Naive B cell (primary cell): Measurements from ENCODE around the gene SBSN. TPM values are rescaled to one million over a fixed set of nuclear protein-coding genes. Genes with fewer than 3 reads are reported as not detected.

Source experiments
- ATAC-seq, 2 donors: fragments of 150-1000 bp; cut with Tn5 transposase; 2 replicates each; pipeline ENCODE4 v1.10.0; 2021; ENCODE audit warnings: low read depth in 2 of 2, mild to moderate bottlenecking in 2 of 2, moderate library complexity in 2 of 2
- DNase-seq: peaks from one replicate; pipeline ENCODE4 v3.0.0; 2022
- H3K27ac Mint-ChIP-seq, 6 donors: one replicate each; pipeline ENCODE4 v1.8.0; 2020 to 2022; ENCODE audit warnings: mild to moderate bottlenecking in 6 of 6, mixed read lengths in 6 of 6, moderate library complexity in 5 of 6, inconsistent platforms in 2 of 6
- H3K27me3 Mint-ChIP-seq, 3 donors: one replicate each; pipeline ENCODE4 v1.8.0; 2021 to 2022; ENCODE audit warnings: mixed read lengths in 3 of 3, mild to moderate bottlenecking in 1 of 3
- H3K36me3 Mint-ChIP-seq, 2 donors: one replicate each; pipeline ENCODE4 v1.8.0; 2020 to 2022; ENCODE audit warnings: mixed read lengths in 2 of 2, inconsistent platforms in 1 of 2, mild to moderate bottlenecking in 1 of 2
- H3K4me1 Mint-ChIP-seq, 3 donors: one replicate each; pipeline ENCODE4 v1.8.0; 2020 to 2022; ENCODE audit warnings: mixed read lengths in 3 of 3, inconsistent platforms in 1 of 3, mild to moderate bottlenecking in 1 of 3, moderate library complexity in 1 of 3
- H3K4me3 Mint-ChIP-seq, 8 donors: one replicate each; pipeline ENCODE4 v1.8.0; 2020 to 2022; ENCODE audit warnings: mild to moderate bottlenecking in 8 of 8, mixed read lengths in 8 of 8, moderate library complexity in 8 of 8, inconsistent platforms in 2 of 8
- H3K9me3 Mint-ChIP-seq, 7 donors: one replicate each; pipeline ENCODE4 v1.8.0; 2020 to 2022; ENCODE audit warnings: mixed read lengths in 7 of 7, mild to moderate bottlenecking in 5 of 7, inconsistent platforms in 2 of 7, moderate library complexity in 1 of 7
- polyA plus RNA-seq, 6 donors: library from polyadenylated mRNA; unstranded; fragments of 300-500 nt; fragmentation: Illumina TruSeq; gene quantifications; one replicate each; pipeline ENCODE4 v1.2.3, GENCODE V29; 2021; ENCODE audit warnings: low read depth in 6 of 6

Gene SBSN
- polyA plus RNA-seq, 6 donors from 2014 or later = not detected

DNA sequence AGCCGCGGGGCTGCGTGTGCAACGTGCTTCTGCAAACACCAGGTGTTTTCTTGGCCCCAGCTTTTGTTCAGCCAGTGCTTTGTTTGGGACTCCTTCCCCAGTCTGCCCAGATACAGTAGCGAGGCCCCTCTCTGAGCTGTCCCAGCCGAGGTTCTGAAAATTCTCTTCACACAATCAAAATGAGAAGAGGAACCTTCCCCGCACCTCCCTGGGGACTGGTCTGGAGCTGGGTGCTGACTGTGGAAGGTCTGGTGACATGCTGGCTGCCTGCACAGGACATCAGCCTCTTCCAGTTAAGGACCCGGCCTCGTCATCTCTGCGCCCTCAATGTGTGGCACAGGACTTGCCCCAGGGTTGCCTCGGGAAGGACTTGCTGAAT lies 31.2 kb upstream of the SBSN start:
- peak overlapping the region in 4 of 8 donors; percentile 15 to 53 (median 40) for H3K4me3 Mint-ChIP-seq
- peaks cover 17 to 18% (median 18%) of the 10 kb centered on the region in 3 donors for H3K4me1 Mint-ChIP-seq
- peak overlapping the region in 2 of 6 donors; percentile 49 to 85 for H3K27ac Mint-ChIP-seq
- H3K9me3 Mint-ChIP-seq = peaks cover 0 to 9% (median 2%) of the 10 kb centered on the region in 7 donors
- peaks cover 53 to 76% (median 76%) of the 10 kb centered on the region in 3 donors for H3K27me3 Mint-ChIP-seq
- DNase-seq (peak; percentile 11), ATAC-seq (peak; percentile 72 to 75)
- peaks cover 0 to 26% of the 10 kb centered on the region in 2 donors for H3K36me3 Mint-ChIP-seq

DNA sequence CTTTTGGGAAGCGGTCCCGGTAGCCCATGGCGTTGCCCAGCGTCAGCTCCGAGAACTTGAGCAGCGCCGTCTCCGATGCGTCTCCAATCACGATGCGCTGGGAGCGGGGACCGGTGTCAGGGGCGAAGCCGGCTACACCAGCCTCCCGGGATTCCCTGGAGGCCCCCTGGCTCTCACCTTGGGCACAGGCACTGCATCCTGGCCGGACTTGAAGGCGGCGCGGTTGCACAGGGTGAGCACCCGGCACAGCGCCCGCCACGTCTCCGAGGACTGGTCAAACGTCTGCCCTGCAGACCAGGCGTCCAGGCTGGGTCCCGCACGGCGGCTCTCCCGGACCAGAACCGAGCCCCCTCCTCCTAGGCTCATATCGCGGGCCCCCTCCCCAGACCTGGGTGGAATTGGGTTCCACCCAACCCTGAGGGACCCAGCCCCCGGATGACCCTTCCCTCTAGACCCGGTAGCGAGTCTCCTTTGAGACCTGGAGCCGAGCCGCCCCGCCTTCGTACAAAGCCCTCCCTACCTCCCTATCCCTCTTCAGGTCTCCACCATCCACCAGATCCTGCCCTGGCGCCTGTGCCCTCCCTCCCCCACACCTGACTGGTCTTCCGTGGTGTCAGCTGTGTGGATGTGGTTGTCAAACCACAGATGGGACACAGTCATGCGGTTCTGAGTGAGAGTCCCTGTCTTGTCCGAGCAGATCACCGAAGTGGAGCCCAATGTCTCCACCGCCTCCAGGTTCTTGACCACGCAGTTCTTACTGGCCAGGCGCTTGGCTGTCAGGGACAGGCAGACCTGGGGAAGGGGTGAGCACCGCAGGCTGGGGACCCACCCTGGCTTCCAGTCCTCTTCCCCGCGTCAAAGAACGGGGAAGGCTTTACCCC lies 30.5 kb upstream of the SBSN start:
- Mint-ChIP-seq H3K9me3 (peaks cover 0 to 9% (median 2%) of the 10 kb centered on the region in 7 donors), H3K4me3 (peak overlapping the region in 6 of 8 donors; percentile 17 to 65 (median 50)), H3K27me3 (peaks cover 52 to 76% (median 71%) of the 10 kb centered on the region in 3 donors), H3K4me1 (peaks cover 17 to 18% (median 18%) of the 10 kb centered on the region in 3 donors), H3K36me3 (peaks cover 0 to 26% of the 10 kb centered on the region in 2 donors), H3K27ac (no peak overlapping the region)
- no peak for DNase-seq
- ATAC-seq = no peak

DNA sequence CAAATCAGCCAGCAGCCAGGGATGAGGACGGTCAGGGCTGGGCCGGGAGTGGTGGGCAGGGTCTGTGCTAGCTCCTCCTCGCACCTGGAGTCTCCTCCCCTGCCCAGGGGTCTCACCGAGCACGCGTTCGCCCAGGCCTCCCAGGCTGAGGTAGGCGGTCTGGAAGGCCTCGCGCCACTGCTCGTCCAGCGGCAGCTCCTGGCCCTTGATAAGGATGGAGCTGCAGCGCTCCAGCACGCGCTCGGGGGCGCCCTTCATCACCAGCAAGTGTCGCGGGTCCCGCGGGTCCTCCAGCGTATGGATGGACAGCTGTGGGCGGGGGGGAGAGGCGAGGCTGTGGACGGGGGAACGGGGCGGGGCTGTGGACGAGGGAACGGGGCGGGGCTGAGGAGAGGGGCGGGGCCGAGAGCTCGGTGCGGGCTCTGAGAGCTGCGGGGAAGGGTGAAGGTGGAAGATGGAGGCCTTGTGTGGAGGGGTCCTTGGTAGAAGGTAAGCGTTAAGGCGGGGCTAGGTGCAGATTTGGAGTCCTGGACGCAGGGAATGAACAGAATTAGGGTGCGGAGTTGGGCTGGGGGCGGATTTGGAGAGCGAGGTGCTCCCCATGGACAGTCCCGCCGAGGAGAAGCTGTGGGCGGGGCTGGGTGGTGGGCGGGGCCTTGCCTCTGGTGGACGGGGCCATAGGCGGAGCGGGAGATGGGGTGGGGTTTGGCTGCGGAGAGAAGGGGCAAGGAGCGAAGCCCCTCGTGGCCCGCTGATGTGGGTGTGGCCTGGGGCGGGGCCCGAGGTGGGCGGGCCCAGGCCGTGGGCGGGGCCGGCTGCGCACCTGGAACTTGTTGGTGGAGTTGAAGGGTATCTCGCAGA lies 29.7 kb upstream of the SBSN start:
- Mint-ChIP-seq H3K27ac (no peak overlapping the region), H3K36me3 (peaks cover 0 to 23% of the 10 kb centered on the region in 2 donors), H3K4me1 (peaks cover 17 to 18% (median 18%) of the 10 kb centered on the region in 3 donors), H3K27me3 (peaks cover 50 to 75% (median 62%) of the 10 kb centered on the region in 3 donors), H3K4me3 (peak overlapping the region in 7 of 8 donors; percentile 61 to 84 (median 79)), H3K9me3 (peaks cover 0 to 9% (median 2%) of the 10 kb centered on the region in 7 donors)
- ATAC-seq (peak; percentile 60 to 61), DNase-seq (peak; percentile 18)

GRCh38 chr19:35556846-35557538 lies 28.9 kb upstream of the SBSN start:
- Mint-ChIP-seq H3K4me1 (peaks cover 15 to 18% (median 18%) of the 10 kb centered on the region in 3 donors), H3K9me3 (peaks cover 0 to 9% (median 2%) of the 10 kb centered on the region in 7 donors), H3K36me3 (peaks cover 0 to 15% of the 10 kb centered on the region in 2 donors), H3K27ac (peak overlapping the region in 2 of 6 donors; percentile 39 to 77), H3K27me3 (peaks cover 44 to 67% (median 54%) of the 10 kb centered on the region in 3 donors), H3K4me3 (peak overlapping the region in 6 of 8 donors; percentile 61 to 83 (median 73))
- DNase-seq = no peak
- ATAC-seq = no peak

DNA sequence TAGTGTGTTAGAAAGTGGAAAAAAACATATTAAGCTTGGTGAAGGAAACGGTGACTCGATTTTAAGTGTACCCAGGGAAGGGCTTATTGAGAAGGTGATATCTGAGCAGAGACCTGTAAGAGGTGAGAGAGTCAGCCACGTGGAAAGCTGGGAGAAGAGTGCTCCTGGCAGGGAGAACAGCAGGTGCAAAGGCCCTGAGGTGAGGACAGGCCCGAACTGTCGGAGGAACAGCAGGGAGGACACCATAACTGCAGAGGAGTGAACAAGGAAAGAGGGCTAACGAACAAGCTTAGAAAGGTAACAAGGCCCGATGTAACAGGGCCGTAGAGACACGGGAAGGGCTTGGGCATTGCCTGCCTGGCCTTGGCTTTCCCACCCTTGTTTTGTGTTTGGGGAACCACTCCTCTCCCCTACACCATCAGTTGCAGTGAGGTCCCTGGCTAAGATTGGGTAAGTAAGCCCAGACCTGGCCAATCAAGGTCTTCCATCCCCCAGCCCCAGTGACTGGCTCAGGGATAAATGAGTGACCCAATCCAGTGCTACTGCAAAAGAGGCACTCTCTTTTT lies 28.0 kb upstream of the SBSN start:
- no peak for ATAC-seq
- Mint-ChIP-seq H3K27me3 (peaks cover 36 to 59% (median 46%) of the 10 kb centered on the region in 3 donors), H3K4me1 (peaks cover 15 to 18% (median 18%) of the 10 kb centered on the region in 3 donors), H3K9me3 (peaks cover 0 to 9% (median 2%) of the 10 kb centered on the region in 7 donors), H3K27ac (peak overlapping the region in 1 of 6 donors; percentile 76), H3K4me3 (peak overlapping the region in 3 of 8 donors; percentile 49 to 67 (median 58)), H3K36me3 (peaks cover 0 to 15% of the 10 kb centered on the region in 2 donors)
- no peak for DNase-seq

- Mint-ChIP-seq H3K4me1 (peaks cover 15 to 18% (median 18%) of the 10 kb centered on the region in 3 donors), H3K9me3 (peaks cover 0 to 9% (median 2%) of the 10 kb centered on the region in 7 donors), H3K27ac (peak overlapping the region in 1 of 6 donors; percentile 76), H3K36me3 (peaks cover 0 to 21% of the 10 kb centered on the region in 2 donors), H3K27me3 (peaks cover 30 to 52% (median 39%) of the 10 kb centered on the region in 3 donors), H3K4me3 (peak overlapping the region in 1 of 8 donors; percentile 67)
- ATAC-seq (no peak), DNase-seq (no peak)
These were observed 27.3 kb upstream of the SBSN start for GRCh38 chr19:35555301-35556005.

DNA sequence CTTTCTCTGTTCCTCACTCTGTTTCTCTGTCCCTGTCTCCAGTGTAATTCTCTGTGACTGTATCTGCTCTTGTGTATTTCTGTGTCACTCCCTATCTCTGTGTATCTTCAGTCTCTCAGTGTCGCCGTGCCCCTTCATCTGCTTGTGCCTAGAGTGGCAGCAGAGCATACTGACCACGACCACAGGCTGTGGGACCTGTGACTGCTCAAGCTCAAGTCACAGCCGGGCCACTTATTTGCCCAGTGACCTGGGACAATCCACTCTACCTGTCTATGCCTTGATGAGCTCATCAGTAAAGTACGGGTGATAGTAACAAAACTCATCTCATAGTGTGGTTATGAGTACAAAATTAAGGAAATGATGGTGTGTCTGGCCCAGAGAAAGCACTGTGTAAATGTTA lies 26.0 kb upstream of the SBSN start:
- Mint-ChIP-seq H3K9me3 (peaks cover 0 to 4% (median 2%) of the 10 kb centered on the region in 7 donors), H3K36me3 (peaks cover 0 to 20% of the 10 kb centered on the region in 2 donors), H3K4me3 (no peak overlapping the region), H3K4me1 (peaks cover 13 to 17% (median 16%) of the 10 kb centered on the region in 3 donors), H3K27ac (peak overlapping the region in 1 of 6 donors; percentile 12), H3K27me3 (peaks cover 25 to 38% (median 26%) of the 10 kb centered on the region in 3 donors)
- no peak for ATAC-seq
- no peak for DNase-seq

DNA sequence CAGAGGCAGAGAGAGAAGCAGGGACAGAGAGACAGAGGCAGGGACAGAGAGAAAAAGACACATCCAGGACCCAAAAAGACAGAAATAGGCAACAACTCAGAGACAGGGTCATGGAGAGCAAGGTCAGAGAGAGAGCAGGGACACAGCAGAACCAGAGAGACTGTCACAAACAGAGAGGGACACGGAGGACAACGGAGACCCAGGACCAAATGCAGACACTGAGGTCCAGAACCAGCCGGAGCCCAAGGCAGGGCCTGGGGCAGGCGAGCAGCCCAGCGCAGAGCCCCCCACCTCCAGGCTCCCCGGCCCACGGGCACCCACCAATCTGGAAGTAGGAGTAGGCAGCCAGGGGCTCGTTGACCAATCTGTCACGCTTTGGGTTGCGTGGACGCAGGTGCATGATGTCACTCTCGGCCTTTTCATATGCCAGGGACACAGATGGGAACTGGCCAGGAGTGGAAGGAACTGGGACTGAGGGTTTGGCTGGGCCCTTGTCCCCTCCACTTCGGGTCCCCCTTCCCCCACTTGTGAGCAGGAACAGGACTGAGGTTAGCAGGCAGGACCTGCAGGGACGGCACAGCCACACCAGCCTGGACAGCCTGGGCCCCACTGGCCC lies 25.4 kb upstream of the SBSN start:
- DNase-seq (no peak), ATAC-seq (no peak)
- H3K27ac Mint-ChIP-seq = peak overlapping the region in 1 of 6 donors; percentile 62
- no peak overlapping the region for H3K4me3 Mint-ChIP-seq
- H3K4me1 Mint-ChIP-seq = peaks cover 14 to 22% (median 18%) of the 10 kb centered on the region in 3 donors
- peaks cover 0 to 22% of the 10 kb centered on the region in 2 donors for H3K36me3 Mint-ChIP-seq
- H3K9me3 Mint-ChIP-seq = peaks cover 0 to 4% (median 2%) of the 10 kb centered on the region in 7 donors
- H3K27me3 Mint-ChIP-seq = peaks cover 23 to 33% (median 24%) of the 10 kb centered on the region in 3 donors

DNA sequence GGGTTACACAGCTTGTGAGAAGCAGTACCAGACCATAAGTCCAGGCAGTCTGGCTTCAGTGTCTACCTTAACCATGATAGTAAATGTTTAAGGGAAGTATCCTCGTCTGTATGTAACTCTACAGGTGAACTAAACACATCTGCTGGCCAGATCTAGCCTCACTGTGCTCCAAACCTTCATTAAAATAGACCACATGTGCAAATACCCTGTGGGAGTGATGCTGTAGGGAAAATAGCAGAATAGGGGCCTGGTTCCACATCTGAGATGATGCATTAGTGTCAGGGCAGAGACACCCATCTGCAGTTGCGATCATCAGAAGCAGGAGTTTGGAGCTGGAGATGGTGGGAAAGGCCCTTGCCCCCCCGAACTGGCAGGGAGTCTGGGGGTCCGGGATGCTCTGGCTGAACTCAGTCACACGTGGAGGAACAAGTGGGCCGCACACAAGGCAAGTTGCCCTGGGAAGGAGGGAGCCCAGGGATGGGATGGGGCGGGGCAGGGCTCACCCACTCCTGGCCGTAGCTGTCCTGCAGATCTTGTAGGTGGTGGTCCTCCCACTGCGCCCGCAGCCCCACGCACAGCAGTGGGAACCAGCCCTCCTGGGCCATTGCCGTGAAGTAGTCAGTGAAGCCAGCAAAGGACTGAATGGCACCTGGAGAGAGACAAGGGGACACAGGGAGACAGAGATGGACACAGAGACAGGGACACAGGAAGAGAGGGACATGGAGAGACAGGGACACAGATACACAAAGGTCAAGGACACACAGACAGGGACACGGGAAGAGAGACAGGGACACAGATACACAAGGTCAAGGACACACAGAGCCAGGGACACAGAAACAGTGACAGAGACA lies 24.6 kb upstream of the SBSN start:
- Mint-ChIP-seq H3K36me3 (peaks cover 0 to 22% of the 10 kb centered on the region in 2 donors), H3K27me3 (peaks cover 20 to 29% (median 20%) of the 10 kb centered on the region in 3 donors), H3K4me3 (no peak overlapping the region), H3K4me1 (peaks cover 15 to 23% (median 18%) of the 10 kb centered on the region in 3 donors), H3K27ac (no peak overlapping the region), H3K9me3 (peaks cover 0 to 4% (median 2%) of the 10 kb centered on the region in 7 donors)
- ATAC-seq (no peak), DNase-seq (no peak)

- no peak overlapping the region for H3K4me3 Mint-ChIP-seq
- H3K4me1 Mint-ChIP-seq = peaks cover 19 to 30% (median 22%) of the 10 kb centered on the region in 3 donors
- H3K27ac Mint-ChIP-seq = peak overlapping the region in 1 of 6 donors; percentile 76
- peaks cover 0 to 14% of the 10 kb centered on the region in 2 donors for H3K36me3 Mint-ChIP-seq
- DNase-seq (no peak), ATAC-seq (no peak)
- peaks cover 8 to 15% (median 14%) of the 10 kb centered on the region in 3 donors for H3K27me3 Mint-ChIP-seq
- H3K9me3 Mint-ChIP-seq = no peaks in the 10 kb centered on the region
These were observed 23.1 kb upstream of the SBSN start for GRCh38 chr19:35551091-35551810.
